ENCODE data around the gene DFFB.
"Not testable (repeated sequence)": the region's sequence is repeated elsewhere in the genome, so short reads cannot be mapped to it uniquely, and the experiment has no call there.

DFFB gene

GRCh38 chr1:3911981-3912808 is 54.9 kb downstream of the DFFB start:
- no peak for DNase-seq

GRCh38 chr1:3912809-3913685 is 55.8 kb downstream of the DFFB start:
- no peak for DNase-seq

DNA sequence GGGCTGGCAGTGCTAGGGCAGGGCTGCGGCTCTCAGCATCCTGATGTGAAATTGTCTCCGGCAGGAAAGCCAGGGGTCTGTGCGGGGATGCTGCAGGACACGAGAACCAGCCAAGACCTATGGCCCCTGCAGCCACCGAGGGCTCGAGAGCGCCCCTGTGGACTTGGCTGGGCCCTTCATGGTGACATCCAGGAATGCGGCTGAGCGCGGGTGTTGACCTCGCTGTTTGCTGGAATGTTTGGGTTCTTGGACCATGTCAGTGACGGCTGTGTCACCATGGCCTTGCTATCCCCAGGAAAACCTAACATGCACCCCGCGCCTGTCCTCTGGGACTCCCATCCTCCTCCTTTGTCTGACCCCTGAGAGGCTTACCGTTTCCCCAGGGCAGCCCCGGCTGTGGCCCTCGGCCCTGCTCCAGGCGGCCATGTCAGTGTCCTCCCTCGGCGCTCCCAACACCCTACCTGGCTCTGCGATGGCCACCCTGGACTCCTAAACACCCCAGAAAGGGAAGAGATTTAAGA is 57.1 kb downstream of the DFFB start:
- DNase-seq: no peak

GRCh38 chr1:3914911-3915310 is 57.6 kb downstream of the DFFB start:
- DNase-seq: no peak

- DNase-seq: no peak
These were observed 58.4 kb downstream of the DFFB start for GRCh38 chr1:3915551-3916121.

- DNase-seq: no peak
These were observed 60.5 kb downstream of the DFFB start for GRCh38 chr1:3917761-3918160.

GRCh38 chr1:3918359-3918758 is 61.1 kb downstream of the DFFB start:
- DNase-seq: not testable (repeated sequence)

DNA sequence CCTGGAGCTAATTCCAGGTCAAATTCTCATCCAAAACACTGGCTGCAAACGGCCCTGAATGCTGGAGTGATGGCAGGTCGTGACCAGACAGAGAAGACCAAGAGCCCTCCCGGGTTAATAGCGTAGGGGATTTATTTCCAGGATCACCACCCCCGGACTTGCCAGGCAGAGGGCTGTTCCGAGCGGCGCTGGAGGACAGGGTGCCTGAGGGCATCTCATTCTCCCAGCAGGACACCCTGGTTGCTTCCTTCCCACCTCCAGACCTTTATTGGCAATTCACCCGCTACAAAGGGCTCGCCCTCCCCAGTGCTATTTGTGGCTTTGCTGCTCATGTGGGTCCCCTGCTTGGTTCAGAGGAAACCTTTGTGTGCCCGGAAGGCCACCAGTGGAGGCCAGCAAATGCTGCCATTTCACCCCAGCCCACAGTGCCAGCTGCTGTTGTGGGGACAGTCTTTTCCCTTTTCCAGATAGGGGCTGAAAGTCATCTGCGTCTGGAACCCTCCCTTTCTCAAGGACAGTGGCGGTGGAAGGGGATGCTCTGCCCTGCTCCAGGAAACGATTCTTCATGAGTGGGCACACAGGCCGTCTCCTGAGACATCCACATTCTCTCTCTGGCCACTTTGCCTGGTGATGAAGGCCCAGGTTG is 61.8 kb downstream of the DFFB start:
- DNase-seq: no peak

GRCh38 chr1:3919706-3920105 is 62.4 kb downstream of the DFFB start:
- DNase-seq: no peak

GRCh38 chr1:3921765-3922164 is 64.5 kb downstream of the DFFB start:
- no peak for DNase-seq

DNA sequence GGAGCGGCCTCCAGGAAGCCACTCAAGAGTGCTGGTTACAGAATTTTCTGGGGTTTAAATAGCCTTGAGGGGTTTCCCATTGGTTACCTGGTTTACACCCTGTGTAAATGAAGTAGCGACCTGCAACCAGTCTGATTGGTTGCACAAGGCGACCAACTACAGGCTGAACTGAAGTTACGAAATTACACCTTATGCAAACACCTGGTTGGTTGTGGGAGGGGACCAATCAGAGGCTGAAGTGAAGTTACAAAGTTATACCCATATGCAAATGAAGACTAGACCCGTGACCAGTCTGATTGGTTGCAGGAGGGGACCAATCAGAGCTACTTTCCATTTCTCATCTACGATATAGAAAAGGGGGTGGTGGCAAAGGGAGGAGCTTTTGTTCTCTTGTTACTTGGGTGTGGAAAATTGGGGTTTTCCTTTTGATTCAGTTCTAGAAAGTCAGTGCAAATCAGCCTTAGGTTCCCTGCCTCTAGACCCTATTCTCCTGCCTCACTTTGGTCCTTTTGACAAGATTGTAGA is 65.0 kb downstream of the DFFB start:
- no peak for DNase-seq

- DNase-seq: no peak
These were observed 65.6 kb downstream of the DFFB start for GRCh38 chr1:3922851-3923250.

DNA sequence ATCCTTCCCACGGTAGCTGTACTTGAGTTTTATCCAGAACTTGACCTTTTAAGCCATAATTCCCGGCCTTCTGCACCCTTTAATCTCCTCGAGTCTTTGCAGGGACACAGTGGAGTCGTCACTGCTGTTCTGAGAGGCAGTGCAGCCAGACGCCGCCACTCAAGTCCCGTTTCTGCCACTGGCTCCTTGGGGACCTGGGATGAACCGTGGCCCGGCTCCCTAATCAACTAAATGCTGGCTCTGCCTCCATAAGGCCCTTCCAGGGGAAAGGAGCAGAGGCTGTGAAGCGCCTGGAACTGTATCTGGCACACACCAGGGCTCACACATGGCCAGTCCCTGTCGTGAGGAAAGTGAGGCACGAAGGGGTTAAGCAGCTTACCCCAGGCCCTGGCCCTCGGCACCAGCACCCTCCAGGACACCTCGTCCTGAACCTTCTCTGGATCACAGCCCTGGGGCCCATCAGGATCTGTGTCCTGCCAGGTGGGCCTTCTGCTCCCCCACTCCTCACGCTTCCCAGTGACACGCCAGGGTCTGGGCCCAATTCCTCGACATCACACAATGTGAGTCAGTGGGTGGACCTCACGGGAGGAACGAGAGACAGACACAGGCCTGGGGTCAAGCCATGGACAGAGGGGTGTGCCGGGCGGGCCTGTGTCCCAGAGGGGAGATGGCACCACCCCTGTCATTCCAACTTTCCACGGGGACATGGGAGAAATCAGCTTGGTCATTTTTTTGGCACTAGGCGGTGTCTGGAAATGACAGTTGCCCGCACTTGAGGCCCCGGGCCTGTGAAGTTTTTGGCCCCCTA is 66.3 kb downstream of the DFFB start:
- DNase-seq: no peak

DNA sequence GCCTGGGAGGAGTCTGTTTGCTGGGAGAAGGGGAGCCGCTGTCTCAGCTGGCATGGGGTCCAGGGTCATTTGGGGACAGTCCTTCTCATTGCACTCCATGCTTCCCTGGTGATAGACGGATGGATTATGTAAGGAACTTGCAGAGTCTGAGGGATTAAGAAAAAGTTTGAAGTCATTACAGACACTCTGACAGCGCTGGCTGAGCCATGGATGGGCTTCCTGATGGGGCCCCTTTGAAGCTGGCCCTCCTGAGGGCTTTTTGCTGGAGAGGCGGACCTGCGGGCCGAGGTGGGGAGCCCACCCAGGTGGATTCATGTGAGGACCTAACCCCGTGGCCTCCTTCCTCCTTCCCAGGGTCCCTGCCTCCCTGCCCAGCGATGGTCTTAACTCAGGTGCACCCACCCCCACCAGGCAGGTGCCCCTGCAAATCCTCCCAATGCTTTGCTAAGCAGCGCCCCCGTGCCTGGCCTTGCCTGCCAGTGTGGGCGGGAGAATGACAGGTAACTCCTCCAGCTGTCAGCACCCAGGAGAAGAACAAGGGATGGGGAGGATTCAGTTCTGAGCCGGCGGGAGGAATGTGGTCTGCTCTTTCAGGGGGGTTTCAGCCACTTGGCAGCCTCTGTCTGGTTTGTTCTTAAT is 67.0 kb downstream of the DFFB start:
- no peak for DNase-seq

DNA sequence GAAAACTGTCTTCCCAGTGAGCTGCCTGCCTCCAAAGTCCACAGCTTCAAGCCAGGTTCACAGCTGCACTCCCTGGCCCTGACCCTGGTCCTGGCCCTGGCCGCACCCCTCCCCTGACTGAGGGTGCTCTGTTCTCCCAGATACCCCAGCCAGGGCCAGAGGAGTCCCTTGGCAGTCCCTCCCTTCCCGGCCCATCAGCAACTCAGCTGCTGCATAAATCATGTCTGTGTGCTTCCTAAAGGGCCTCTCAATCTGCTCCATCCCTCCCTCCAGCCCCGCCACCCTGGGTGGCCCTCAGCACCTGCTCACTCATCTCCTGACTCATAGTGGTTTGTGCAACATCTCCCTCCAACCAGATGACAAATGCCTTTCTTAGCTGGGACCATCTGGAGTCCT is 67.5 kb downstream of the DFFB start:
- DNase-seq: no peak

DNA sequence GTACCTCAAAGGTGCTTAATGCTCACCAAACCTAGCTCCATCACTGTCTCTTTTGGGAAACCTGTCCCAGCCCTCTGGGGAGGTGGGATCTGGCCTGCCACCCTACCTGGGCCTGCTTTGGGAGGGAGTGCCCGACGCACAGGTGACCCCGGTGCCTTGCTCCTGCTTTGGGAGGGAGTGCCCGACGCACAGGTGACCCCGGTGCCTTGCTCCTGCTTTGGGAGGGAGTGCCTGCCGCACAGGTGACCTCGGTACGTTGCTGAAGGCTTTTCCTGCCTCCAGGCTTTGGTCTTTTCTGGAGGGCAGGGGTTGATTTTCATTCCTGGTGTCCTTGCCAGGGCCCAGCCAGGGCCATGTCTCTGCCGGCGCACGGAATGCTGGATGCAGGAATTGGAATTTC is 68.0 kb downstream of the DFFB start:
- no peak for DNase-seq

- DNase-seq: no peak
These were observed 68.5 kb downstream of the DFFB start for GRCh38 chr1:3925762-3926161.

DNA sequence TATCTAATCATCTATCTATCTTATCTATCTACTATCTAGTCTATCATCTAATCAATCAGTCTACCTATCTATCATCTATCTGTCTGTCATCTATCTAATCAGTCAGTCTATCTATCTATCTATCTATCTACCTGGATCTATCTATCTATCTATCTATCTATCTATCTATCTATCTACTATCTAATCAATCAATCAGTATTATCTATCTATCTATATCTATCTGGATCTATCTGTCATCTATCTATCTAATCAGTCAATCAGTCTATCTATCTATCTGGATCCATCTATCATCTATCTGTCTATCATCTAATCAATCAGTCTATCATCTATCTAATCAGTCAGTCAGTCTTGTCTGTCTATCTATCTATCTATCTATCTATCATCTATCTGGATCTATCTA is 69.7 kb downstream of the DFFB start:
- no peak for DNase-seq

DNA sequence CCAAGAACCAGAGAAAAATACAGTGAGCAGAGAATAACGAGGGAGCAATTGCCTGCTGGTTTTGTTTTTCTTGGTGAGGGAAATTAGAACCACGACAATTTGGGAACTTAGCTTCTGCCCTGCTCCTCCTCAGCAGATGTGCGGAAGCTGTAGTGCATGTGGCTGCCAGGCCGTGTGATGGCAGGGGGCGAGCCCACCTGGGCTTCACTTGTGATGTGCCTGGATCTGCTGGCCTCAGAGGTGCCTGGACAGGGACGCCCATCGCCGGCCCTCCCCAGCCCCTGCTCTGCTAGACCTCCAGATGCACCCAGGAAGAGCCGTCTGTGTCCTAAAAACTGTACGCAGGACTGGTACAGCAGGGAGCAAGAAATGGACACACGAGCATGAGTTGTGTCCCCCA is 71.3 kb downstream of the DFFB start:
- DNase-seq: no peak

DNA sequence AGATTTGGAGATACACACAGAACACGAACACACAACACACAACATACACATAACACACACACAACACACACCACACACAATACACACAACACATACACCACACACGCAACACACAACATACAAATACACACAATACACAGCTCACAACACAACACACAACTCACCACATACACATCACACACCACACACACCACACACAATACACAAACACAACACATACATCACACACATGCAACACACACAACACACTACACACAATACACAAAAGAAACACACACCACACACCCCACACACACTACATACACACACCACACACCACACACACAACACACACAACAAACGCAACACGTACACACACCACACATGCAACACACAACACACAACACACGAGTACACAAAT is 71.8 kb downstream of the DFFB start:
- DNase-seq: no peak

- DNase-seq: no peak
These were observed 73.2 kb downstream of the DFFB start for GRCh38 chr1:3930301-3931006.
